ENCODE data around the gene NIPAL3. TPM values are rescaled to one million over a fixed set of nuclear protein-coding genes. Genes with fewer than 3 reads are reported as not detected.

Gene NIPAL3
- total RNA-seq (2014; rRNA removed; shearing (Covaris generic)): 25.2 and 29.4 TPM in 2 replicates

- DNase-seq (ENCODE audit: low spot score): peak; percentile 98
Observed at GRCh38 chr1:24415334-24415909, at the start of gene NIPAL3. TSS of gene NIPAL3 (plus strand) at chr1:24415802. CDS start at chr1:24419548, 3,746 bp downstream.

- no peak for DNase-seq (ENCODE audit: low spot score)
Observed at GRCh38 chr1:24366707-24367106, 48.9 kb upstream of the NIPAL3 start.

- DNase-seq (ENCODE audit: low spot score): no peak
Observed at GRCh38 chr1:24369199-24369598, 46.4 kb upstream of the NIPAL3 start.

GRCh38 chr1:24369801-24370200, 45.8 kb upstream of the NIPAL3 start:
- no peak for DNase-seq (ENCODE audit: low spot score)

GRCh38 chr1:24373044-24373443, 42.6 kb upstream of the NIPAL3 start:
- DNase-seq (ENCODE audit: low spot score): no peak

GRCh38 chr1:24373710-24374109, 41.9 kb upstream of the NIPAL3 start:
- DNase-seq (ENCODE audit: low spot score): no peak

GRCh38 chr1:24374891-24375786, 40.5 kb upstream of the NIPAL3 start:
- DNase-seq (ENCODE audit: low spot score): peak; percentile 50

GRCh38 chr1:24379733-24380315, 35.8 kb upstream of the NIPAL3 start:
- no peak for DNase-seq (ENCODE audit: low spot score)

GRCh38 chr1:24380508-24380907, 35.1 kb upstream of the NIPAL3 start:
- no peak for DNase-seq (ENCODE audit: low spot score)

GRCh38 chr1:24381256-24381655, 34.3 kb upstream of the NIPAL3 start:
- DNase-seq (ENCODE audit: low spot score): no peak

- no peak for DNase-seq (ENCODE audit: low spot score)
Observed at GRCh38 chr1:24382165-24382577, 33.4 kb upstream of the NIPAL3 start.

- DNase-seq (ENCODE audit: low spot score): no peak
Observed at GRCh38 chr1:24383381-24383940, 32.1 kb upstream of the NIPAL3 start.

- no peak for DNase-seq (ENCODE audit: low spot score)
Observed at GRCh38 chr1:24384251-24385090, 31.1 kb upstream of the NIPAL3 start.

GRCh38 chr1:24385160-24385940, 30.3 kb upstream of the NIPAL3 start:
- DNase-seq (ENCODE audit: low spot score): no peak

GRCh38 chr1:24386241-24386640, 29.4 kb upstream of the NIPAL3 start:
- no peak for DNase-seq (ENCODE audit: low spot score)

- DNase-seq (ENCODE audit: low spot score): no peak
Observed at GRCh38 chr1:24386931-24387330, 28.7 kb upstream of the NIPAL3 start.

GRCh38 chr1:24387636-24388175, 27.9 kb upstream of the NIPAL3 start:
- no peak for DNase-seq (ENCODE audit: low spot score)

- no peak for DNase-seq (ENCODE audit: low spot score)
Observed at GRCh38 chr1:24388331-24388885, 27.2 kb upstream of the NIPAL3 start.

- peak; percentile 54 for DNase-seq (ENCODE audit: low spot score)
Observed at GRCh38 chr1:24389231-24389678, 26.3 kb upstream of the NIPAL3 start.

Data from HT-29 (cell line).